ENCODE data around the gene MAP3K21. TPM values are rescaled to one million over a fixed set of nuclear protein-coding genes. Genes with fewer than 3 reads are reported as not detected.

The MAP3K21 gene
- total RNA-seq, 1 experiment from 2014 or later: 24.2 TPM

GRCh38 chr1:233390842-233391737, 63.6 kb downstream of the MAP3K21 start:
- CTCF ChIA-PET: interaction anchor here (0.5 to 5.2 kb wide), 21 partner anchors 15 to 936 kb away, joined by 3 to 74 read pairs (median 4); no protein-coding TSS in a partner anchor
- Mint-ChIP-seq H3K27ac (ENCODE audit: low read depth, unreplicated experiment) (no peak overlapping the region), H3K4me3 (ENCODE audit: unreplicated experiment) (no peak overlapping the region), H3K36me3 (ENCODE audit: insufficient read depth, unreplicated experiment) (no peaks in the 10 kb centered on the region), H3K27me3 (ENCODE audit: insufficient read depth, unreplicated experiment) (no peaks in the 10 kb centered on the region), H3K4me1 (ENCODE audit: insufficient read depth, unreplicated experiment) (peaks cover 6% of the 10 kb centered on the region), H3K9me3 (ENCODE audit: unreplicated experiment) (no peaks in the 10 kb centered on the region)
- POLR2A ChIA-PET: interaction anchor here (1.1 to 1.5 kb wide), 3 partner anchors 9 to 70 kb away, joined by 3 to 6 read pairs (median 4); no protein-coding TSS in a partner anchor
- TF ChIP-seq CTCF (IDR thresholded peaks at IDR 0.05; ENCODE audit: unreplicated experiment): no peak
- no TSS peak for BruUV-seq (replicated peaks)
- DNase-seq (ENCODE audit: unreplicated experiment): no peak
- intact Hi-C loops (cut with micrococcal nuclease): loop anchor here (10.0 kb wide), 1 partner anchor 934 kb away; no protein-coding TSS in a partner anchor

GRCh38 chr1:233393084-233393840, 65.7 kb downstream of the MAP3K21 start:
- Mint-ChIP-seq H3K4me1 (ENCODE audit: insufficient read depth, unreplicated experiment) (peaks cover 6% of the 10 kb centered on the region), H3K9me3 (ENCODE audit: unreplicated experiment) (no peaks in the 10 kb centered on the region), H3K36me3 (ENCODE audit: insufficient read depth, unreplicated experiment) (no peaks in the 10 kb centered on the region), H3K27ac (ENCODE audit: low read depth, unreplicated experiment) (no peak overlapping the region), H3K27me3 (ENCODE audit: insufficient read depth, unreplicated experiment) (no peaks in the 10 kb centered on the region), H3K4me3 (ENCODE audit: unreplicated experiment) (no peak overlapping the region)
- TF ChIP-seq CTCF (IDR thresholded peaks at IDR 0.05; ENCODE audit: unreplicated experiment): no peak
- POLR2A ChIA-PET: interaction anchor here (0.6 to 1.7 kb wide), 5 partner anchors 48 to 476 kb away, joined by 3 to 4 read pairs (median 3); no protein-coding TSS in a partner anchor
- intact Hi-C loops (cut with micrococcal nuclease): loop anchor here (10.0 kb wide), 1 partner anchor 932 kb away; no protein-coding TSS in a partner anchor
- DNase-seq (ENCODE audit: unreplicated experiment): peak; percentile 31
- no TSS peak for BruUV-seq (replicated peaks)
- CTCF ChIA-PET: interaction anchor here (0.5 to 5.2 kb wide), 44 partner anchors 10 to 1748 kb away, joined by 3 to 74 read pairs (median 4); no protein-coding TSS in a partner anchor

- Mint-ChIP-seq H3K27ac (ENCODE audit: low read depth, unreplicated experiment) (no peak overlapping the region), H3K27me3 (ENCODE audit: insufficient read depth, unreplicated experiment) (no peaks in the 10 kb centered on the region), H3K36me3 (ENCODE audit: insufficient read depth, unreplicated experiment) (no peaks in the 10 kb centered on the region), H3K4me1 (ENCODE audit: insufficient read depth, unreplicated experiment) (peaks cover 2% of the 10 kb centered on the region), H3K4me3 (ENCODE audit: unreplicated experiment) (no peak overlapping the region), H3K9me3 (ENCODE audit: unreplicated experiment) (no peaks in the 10 kb centered on the region)
- BruUV-seq (replicated peaks): no TSS peak
- no peak for DNase-seq (ENCODE audit: unreplicated experiment)
- intact Hi-C loops (cut with micrococcal nuclease): loop anchor here (2.0 to 10.0 kb wide), 2 partner anchors 47 to 931 kb away; no protein-coding TSS in a partner anchor
- POLR2A ChIA-PET: interaction anchor here (0.6 to 1.7 kb wide), 3 partner anchors 47 to 206 kb away, joined by 3 to 4 read pairs (median 3); no protein-coding TSS in a partner anchor
- CTCF ChIA-PET: interaction anchor here (0.5 to 5.2 kb wide), 37 partner anchors 11 to 1749 kb away, joined by 3 to 74 read pairs (median 4); no protein-coding TSS in a partner anchor
- no peak for TF ChIP-seq CTCF (IDR thresholded peaks at IDR 0.05; ENCODE audit: unreplicated experiment)
Measured at GRCh38 chr1:233393926-233394680, 66.6 kb downstream of the MAP3K21 start.

All from MCF 10A (cell line).